OCI-LY7 (cell line): ENCODE results near the gene SLC17A9. TPM values are rescaled to one million over a fixed set of nuclear protein-coding genes. Genes with fewer than 3 reads are reported as not detected.

Source experiments
- BruUV-seq: library from RNA; stranded (reverse); fragments of 400-500 nt; replicated peaks from 2 replicates; lab custom pipeline; 2021; lab: Mats Ljungman, UMichigan
- CTCF ChIA-PET: fragments of 300-600 bp; sonication (Branson Sonifier 250); formaldehyde crosslinking; loops from one replicate; lab custom pipeline; 2022; ENCODE audit warnings: antibody characterized with exemption; ENCODE audit not compliant: unreplicated experiment; lab: Charles Lee
- POLR2A ChIA-PET: fragments of 300-600 bp; sonication (Branson Sonifier 250); formaldehyde crosslinking; loops from one replicate; lab custom pipeline; 2022; ENCODE audit warnings: antibody characterized with exemption; lab: Charles Lee
- DNase-seq: peaks from one replicate; pipeline ENCODE4 v3.0.0-alpha.2; 2015; ENCODE audit warnings: low spot score
- H2AFZ ChIP-seq: fragments of 200-600 bp; sonication (generic), shearing (Covaris generic); 2 replicates; pipeline ENCODE4 v1.6.1; 2014; ENCODE audit warnings: mild to moderate bottlenecking, antibody characterized with exemption, low read length, moderate library complexity
- H3K27ac ChIP-seq: fragments of 200-600 bp; sonication (generic); 2 replicates; pipeline ENCODE4 v1.5.1; 2014; ENCODE audit warnings: mixed run types, low read depth, mild to moderate bottlenecking, moderate library complexity, low read length, inconsistent platforms; ENCODE audit not compliant: poor library complexity, severe bottlenecking
- H3K36me3 ChIP-seq: fragments of 200-600 bp; sonication (generic); 2 replicates; pipeline ENCODE4 v1.6.1; 2014; ENCODE audit warnings: mild to moderate bottlenecking, antibody characterized with exemption, low read length, moderate library complexity, mixed read lengths; ENCODE audit not compliant: insufficient read depth
- H3K4me1 ChIP-seq: fragments of 200-600 bp; sonication (generic); 2 replicates; pipeline ENCODE4 v1.5.1; 2014; ENCODE audit warnings: mild to moderate bottlenecking, low read length; ENCODE audit not compliant: insufficient read depth, poor library complexity, severe bottlenecking
- H3K4me2 ChIP-seq: fragments of 200-600 bp; sonication (generic); 2 replicates; pipeline ENCODE4 v1.6.1; 2014; ENCODE audit warnings: mild to moderate bottlenecking, low read length
- H3K4me3 ChIP-seq: fragments of 200-600 bp; sonication (generic); 2 replicates; pipeline ENCODE4 v1.5.1; 2014; ENCODE audit warnings: mild to moderate bottlenecking, low read depth, low read length; ENCODE audit not compliant: poor library complexity, severe bottlenecking
- H3K79me2 ChIP-seq: fragments of 200-600 bp; sonication (generic); 2 replicates; pipeline ENCODE4 v1.6.1; 2016; ENCODE audit warnings: low read depth, mild to moderate bottlenecking, low read length, moderate library complexity, mixed read lengths; ENCODE audit not compliant: insufficient read depth
- H3K9me2 ChIP-seq: fragments of 200-600 bp; sonication (generic); 2 replicates; pipeline ENCODE4 v1.6.1; 2016; ENCODE audit warnings: mild to moderate bottlenecking, low read length, mixed read lengths; ENCODE audit not compliant: insufficient read depth
- H3K9me3 ChIP-seq: fragments of 200-600 bp; sonication (generic); 2 replicates; pipeline ENCODE4 v1.6.1; 2014; ENCODE audit warnings: mild to moderate bottlenecking, mixed run types, low read length, mixed read lengths
- H4K20me1 ChIP-seq: fragments of 200-600 bp; sonication (generic); 2 replicates; pipeline ENCODE4 v1.6.1; 2014; ENCODE audit warnings: mild to moderate bottlenecking, antibody characterized with exemption, low read length, moderate library complexity, mixed read lengths; ENCODE audit not compliant: insufficient read depth
- CTCF ChIP-seq: fragments of 200-600 bp; sonication (generic); conservative IDR thresholded peaks from 2 replicates; pipeline ENCODE4 v1.5.1; 2014; ENCODE audit warnings: mild to moderate bottlenecking, antibody characterized with exemption, low read length, moderate library complexity, mixed read lengths
- EZH2phosphoT487 ChIP-seq: fragments of 200-600 bp; sonication (generic); IDR thresholded peaks from 2 replicates; pipeline ENCODE4 v1.6.1; 2018; ENCODE audit warnings: low read depth, borderline replicate concordance, mild to moderate bottlenecking, mixed run types, antibody characterized with exemption, low read length, moderate library complexity, mixed read lengths
- intact Hi-C: fragments of 100-400 bp; cut with micrococcal nuclease; formaldehyde crosslinking; loops from one replicate; pipeline ENCODE4 v1.10.0; 2022; ENCODE audit not compliant: unreplicated experiment
- total RNA-seq, 2 experiments: library from RNA; depleted of rRNA in 1 of 2; stranded (reverse); fragments of >200 nt in 1 of 2; shearing (Covaris generic) in 1 of 2; gene quantifications; 2 replicates each; pipeline ENCODE4 v1.2.3, GENCODE V29; 2014 to 2022

The SLC17A9 gene
- total RNA-seq, 2 experiments from 2014 or later, result 2.0 to 8.1 TPM

DNA sequence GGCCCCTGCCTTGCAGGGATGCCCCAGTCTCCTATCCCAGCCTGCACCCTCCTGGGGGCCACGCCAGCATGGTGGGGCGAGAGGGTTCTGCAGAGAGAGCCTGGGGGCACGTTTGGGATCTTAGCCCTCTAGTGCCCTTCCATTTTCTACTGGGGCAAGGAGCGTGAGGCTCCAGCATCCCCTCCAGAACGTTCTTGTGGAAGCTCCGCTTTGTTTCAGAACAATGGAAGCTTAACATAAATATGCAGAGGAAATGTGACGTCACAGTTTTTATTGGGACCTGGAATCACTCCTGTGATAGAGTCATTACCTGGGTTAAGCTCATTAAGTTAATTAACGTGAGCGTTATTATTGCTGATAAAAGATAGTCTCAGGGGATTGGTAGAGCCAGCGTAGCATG, 34.6 kb downstream of the SLC17A9 start:
- Histone ChIP-seq H3K4me2 (no peak overlapping the region), H3K36me3 (no peaks in the 10 kb centered on the region), H2AFZ (no peak overlapping the region), H3K27ac (no peak overlapping the region), H3K4me1 (no peaks in the 10 kb centered on the region), H3K4me3 (no peak overlapping the region), H4K20me1 (no peaks in the 10 kb centered on the region), H3K79me2 (no peaks in the 10 kb centered on the region), H3K9me3 (no peaks in the 10 kb centered on the region), H3K9me2 (no peaks in the 10 kb centered on the region)
- DNase-seq, result no peak
- CTCF ChIA-PET, result no interaction called here
- POLR2A ChIA-PET, result no interaction called here
- TF ChIP-seq EZH2phosphoT487 (no peak), CTCF (no peak)
- intact Hi-C loops, result no loop called here
- no TSS peak for BruUV-seq

- H4K20me1 ChIP-seq, result no peaks in the 10 kb centered on the region
- TF ChIP-seq EZH2phosphoT487 (no peak), CTCF (no peak)
- no peak for DNase-seq
- H3K27ac ChIP-seq, result no peak overlapping the region
- H2AFZ ChIP-seq, result no peak overlapping the region
- no peak overlapping the region for H3K4me3 ChIP-seq
- H3K9me2 ChIP-seq, result no peaks in the 10 kb centered on the region
- intact Hi-C loops, result no loop called here
- H3K79me2 ChIP-seq, result no peaks in the 10 kb centered on the region
- H3K9me3 ChIP-seq, result no peaks in the 10 kb centered on the region
- no peaks in the 10 kb centered on the region for H3K4me1 ChIP-seq
- no peaks in the 10 kb centered on the region for H3K36me3 ChIP-seq
- H3K4me2 ChIP-seq, result no peak overlapping the region
- ChIA-PET CTCF (no interaction called here), POLR2A (no interaction called here)
- BruUV-seq, result no TSS peak
Measured at GRCh38 chr20:62989201-62989601, 36.7 kb downstream of the SLC17A9 start.

GRCh38 chr20:62990306-62990825, 37.9 kb downstream of the SLC17A9 start:
- CTCF ChIA-PET, result no interaction called here
- TF ChIP-seq CTCF (no peak), EZH2phosphoT487 (no peak)
- no TSS peak for BruUV-seq
- H2AFZ ChIP-seq, result no peak overlapping the region
- no peak for DNase-seq
- H3K9me2 ChIP-seq, result no peaks in the 10 kb centered on the region
- H3K27ac ChIP-seq, result no peak overlapping the region
- no peaks in the 10 kb centered on the region for H4K20me1 ChIP-seq
- H3K36me3 ChIP-seq, result no peaks in the 10 kb centered on the region
- H3K4me1 ChIP-seq, result no peaks in the 10 kb centered on the region
- H3K4me3 ChIP-seq, result no peak overlapping the region
- no peak overlapping the region for H3K4me2 ChIP-seq
- intact Hi-C loops, result no loop called here
- POLR2A ChIA-PET, result interaction anchor here (0.6 to 1.0 kb wide), 2 partner anchors 36 to 362 kb away, joined by 3 read pairs; no protein-coding TSS in a partner anchor
- no peaks in the 10 kb centered on the region for H3K79me2 ChIP-seq
- no peaks in the 10 kb centered on the region for H3K9me3 ChIP-seq
